Activated T-cell treated with anti-CD3 and anti-CD28 coated beads for 48 hours (primary cell): Measurements from ENCODE around the gene NGEF.

Experiments
- DNase-seq: peaks from one replicate; pipeline ENCODE4 v3.0.0-alpha.2; 2020; ENCODE audit warnings: low read depth

The NGEF gene

GRCh38 chr2:232970051-232970450 lies 43.0 kb downstream of the NGEF start:
- DNase-seq: no peak

GRCh38 chr2:232967474-232967873 lies 45.6 kb downstream of the NGEF start:
- no peak for DNase-seq

DNA sequence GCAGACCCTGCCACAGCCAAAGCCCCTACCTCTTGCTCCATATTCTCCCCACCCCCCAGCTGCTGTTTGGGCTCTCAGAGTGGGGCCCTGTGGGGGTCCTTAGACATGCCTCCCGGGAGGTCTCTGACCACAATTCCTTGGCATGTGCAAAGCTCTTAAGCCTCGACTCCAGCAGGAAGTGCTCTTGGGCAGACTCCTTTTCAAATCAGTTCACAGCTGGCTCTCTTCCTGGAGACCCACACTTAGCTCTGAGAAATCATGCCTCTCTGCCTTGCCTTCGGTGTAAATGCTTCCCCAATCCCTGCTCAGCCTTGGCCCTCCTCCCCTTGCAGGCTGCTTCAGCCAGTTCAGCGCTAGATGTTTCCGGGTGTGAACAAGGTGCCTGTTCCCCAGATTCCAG lies 46.9 kb downstream of the NGEF start:
- no peak for DNase-seq

DNA sequence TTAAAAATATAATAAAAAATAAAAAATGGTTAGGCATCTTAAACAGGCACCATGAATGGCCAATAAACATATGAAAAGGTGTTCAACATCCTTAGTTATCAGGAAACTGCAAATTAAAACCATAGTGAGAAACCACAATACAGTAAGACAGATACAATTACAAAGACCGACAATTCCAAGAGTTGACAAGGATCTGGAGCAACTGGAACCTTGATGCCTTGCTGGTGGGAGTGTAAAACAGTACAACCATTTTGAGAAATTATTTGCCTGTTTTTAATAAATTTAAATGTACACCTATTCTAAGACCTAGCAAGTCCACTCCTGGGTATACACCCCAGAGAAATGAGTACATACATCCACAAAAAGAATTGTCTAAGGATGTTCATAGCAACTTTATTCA lies 49.1 kb downstream of the NGEF start:
- DNase-seq: no peak

GRCh38 chr2:232960862-232961261 lies 52.2 kb downstream of the NGEF start:
- DNase-seq: no peak

GRCh38 chr2:232959139-232959538 lies 53.9 kb downstream of the NGEF start:
- no peak for DNase-seq

DNA sequence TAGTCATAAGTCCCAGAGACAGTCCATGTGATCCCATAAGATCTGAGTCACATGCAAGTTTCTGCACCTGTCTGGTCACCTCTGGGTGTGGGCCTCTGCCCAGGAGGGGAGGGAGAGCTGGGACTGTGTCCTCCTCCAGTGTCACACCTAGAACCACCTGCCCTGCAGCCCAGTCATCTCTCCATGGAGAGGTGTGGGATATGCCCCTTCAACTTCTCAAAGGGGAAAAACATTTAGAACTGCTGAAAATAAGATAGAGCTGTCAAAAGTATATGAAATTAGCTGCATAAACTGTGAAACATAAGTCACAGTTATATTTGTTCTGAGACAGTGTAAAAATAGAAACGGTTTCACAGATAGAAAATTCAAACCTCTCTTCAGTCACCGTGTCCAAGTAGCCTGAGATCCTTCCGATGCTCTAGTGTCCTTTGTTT lies 55.4 kb downstream of the NGEF start:
- no peak for DNase-seq

- DNase-seq: no peak
These were observed 57.2 kb downstream of the NGEF start for GRCh38 chr2:232955856-232956255.

DNA sequence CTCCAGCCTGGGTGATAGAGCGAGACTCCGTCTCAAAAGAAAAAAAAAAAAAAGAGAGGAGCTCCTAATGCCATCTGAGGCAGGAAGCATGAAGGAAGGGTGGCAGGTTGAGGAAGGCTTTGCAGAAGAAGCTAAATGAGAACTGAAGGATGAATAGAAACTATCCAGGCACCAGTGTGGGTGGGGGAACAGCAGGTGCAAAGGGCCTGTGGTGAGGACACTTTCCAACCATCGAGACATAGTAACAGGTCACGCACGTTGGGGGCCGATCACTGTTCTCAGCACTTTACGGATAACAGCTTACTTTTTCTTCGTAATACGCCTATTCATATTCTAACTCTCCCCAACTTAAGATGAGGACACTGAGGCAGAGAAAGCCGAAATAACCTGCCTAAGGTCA lies 58.4 kb downstream of the NGEF start:
- DNase-seq: no peak

GRCh38 chr2:232951891-232952290 lies 61.2 kb downstream of the NGEF start:
- DNase-seq: no peak

GRCh38 chr2:232951181-232951580 lies 61.9 kb downstream of the NGEF start:
- DNase-seq: no peak

GRCh38 chr2:232950751-232951150 lies 62.3 kb downstream of the NGEF start:
- no peak for DNase-seq

DNA sequence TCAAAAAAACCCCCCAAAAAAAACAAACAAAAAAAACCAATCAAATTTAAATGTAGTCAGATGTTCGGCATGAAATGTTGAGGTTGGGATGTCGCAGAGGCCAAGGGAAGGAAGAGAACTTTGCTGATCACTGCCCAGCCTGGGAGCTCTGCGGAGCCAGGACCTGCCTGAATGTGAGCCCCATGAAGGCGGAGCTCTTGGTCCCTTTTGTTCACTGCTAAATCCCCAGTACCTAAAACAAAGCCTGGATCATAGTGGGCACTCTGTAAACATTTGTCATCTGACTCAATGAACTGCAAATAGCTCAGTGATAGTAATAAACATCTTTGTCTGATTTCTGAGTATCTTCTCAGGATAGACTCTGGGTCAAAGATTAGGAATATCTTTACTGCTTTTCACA lies 64.0 kb downstream of the NGEF start:
- DNase-seq: no peak

DNA sequence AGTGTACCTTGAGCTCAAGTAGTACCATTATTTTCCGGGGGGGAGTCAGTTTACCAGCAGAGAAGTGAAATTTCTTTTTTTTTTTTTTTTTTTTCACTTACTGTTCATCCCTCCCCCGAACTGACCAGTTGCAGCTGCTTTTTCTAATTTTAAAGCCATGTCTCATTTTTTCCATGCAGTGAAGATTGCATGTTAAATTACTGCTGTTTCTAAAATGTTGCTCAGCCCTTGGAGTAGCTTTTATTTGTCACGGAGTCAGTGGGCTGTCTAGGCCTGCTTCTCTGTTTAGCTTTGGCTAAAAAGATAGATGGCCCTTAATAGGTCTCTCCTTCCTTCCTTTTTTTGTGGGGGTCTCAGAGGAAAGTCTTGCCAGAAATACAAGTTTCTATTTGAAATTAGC lies 70.2 kb downstream of the NGEF start:
- DNase-seq: no peak

DNA sequence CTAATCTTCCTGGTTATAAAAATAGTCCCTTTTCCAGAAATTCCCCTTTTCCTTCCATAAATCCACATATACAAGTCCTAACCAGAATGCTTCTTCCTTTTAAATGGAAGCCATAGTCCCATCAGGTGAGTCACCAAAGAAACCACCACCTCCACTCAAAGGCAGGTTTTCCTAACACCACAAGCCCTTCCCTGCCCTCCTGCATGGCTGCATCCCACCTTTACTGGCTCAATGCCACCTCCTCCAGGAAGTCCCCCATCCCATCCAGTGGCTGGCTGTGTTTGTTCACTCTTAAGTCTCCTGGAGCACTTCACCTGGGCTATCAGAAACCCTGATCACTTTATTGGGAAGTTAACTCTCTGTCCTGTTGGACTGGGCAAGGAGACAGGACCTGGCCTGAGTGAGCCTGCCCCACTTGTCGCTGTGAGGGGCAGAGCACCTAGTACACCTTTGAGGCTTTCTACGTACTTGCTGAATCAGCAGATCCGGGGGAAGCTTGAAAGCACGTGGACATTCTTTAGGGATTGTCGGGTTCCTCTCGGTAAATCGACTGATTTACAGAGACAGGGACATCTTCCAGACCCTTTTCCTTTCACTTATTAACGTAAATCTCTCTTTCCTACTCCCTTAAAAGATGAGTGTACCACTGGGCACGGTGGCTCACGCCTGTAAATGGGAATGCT lies 71.0 kb downstream of the NGEF start:
- DNase-seq: no peak

DNA sequence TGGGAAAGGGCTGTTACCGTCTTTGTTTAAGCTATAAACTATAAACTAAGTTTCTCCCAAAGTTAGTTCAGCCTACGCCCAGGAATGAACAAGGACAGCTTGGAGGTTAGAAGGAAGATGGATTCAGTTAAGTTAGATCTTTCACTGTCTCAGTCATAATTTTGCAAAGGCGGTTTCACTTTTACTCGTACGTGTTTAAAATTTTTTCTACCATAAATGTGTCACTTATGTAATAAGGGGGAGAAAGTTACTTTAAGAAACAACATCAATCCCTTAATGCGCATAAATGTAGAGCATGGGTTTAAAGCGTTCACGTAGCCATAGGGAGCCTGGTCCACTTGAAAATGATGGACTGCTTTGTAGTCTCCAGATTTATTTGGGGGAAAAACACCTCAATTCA lies 71.7 kb downstream of the NGEF start:
- no peak for DNase-seq

DNA sequence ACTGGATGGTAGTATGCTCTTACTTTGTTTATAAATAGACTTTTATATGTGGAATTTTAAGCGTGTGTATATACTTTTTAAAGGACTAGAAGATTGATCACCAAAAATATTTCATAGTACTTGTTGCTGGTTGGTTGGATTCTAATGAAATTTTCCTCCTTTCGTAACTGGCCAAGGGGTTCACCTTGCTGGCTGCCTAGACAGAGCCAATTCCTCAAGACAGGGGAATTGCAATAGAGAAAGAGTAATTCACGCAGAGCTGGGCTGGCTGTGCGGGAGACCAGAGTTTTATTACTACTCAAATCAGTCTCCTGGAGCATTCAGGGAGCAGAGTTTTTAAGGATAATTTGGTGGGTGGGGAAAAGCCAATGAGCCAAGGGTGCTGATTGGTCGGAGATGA lies 72.3 kb downstream of the NGEF start:
- no peak for DNase-seq

DNA sequence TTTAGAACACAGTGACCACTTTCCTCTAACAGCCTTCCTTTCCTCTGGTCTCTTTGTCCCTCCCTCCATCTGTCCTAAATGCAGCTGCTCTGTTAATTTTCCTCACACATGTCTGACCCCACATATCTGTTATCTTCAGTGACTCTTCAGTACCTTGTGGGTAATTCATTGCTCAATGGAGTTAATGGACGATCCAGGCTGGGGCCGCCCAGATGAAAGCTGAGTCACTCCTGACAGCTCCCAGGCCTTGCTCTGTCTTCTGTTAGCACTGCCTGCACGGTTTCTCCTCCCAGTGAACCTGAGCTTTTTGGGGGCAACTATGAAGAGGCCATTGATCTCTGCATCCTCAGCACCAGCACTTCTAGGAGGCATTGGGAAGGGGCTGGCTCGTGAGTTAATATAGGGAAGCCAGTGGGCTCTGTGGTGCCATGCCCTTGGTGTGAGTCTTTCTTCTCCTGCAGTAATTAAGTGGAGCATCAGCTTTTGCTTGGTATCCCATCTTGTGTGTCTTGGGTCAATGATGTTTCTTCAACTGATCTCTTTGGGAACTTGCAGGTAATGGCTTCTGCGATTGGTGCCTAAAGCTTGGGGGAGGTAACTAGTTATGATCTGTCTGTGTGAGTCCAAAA lies 75.7 kb downstream of the NGEF start:
- no peak for DNase-seq

DNA sequence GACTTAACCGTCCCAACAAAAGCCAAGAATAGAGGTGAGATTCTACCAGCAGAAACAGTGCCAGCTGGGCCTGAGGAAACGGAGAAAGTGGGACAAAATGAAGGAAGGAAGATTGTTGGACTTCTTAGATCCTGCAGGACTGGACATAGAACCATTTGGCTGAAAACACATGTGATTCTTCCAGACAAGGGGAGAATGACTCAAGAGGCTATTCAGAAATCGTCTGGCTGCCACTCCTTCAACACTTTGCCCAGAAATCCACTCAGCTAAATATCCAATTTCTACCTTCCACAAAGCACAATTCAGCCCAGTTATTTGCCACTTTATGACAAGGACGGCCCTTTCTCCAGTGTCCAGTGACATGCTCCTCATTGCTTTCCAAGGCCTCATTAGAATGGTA lies 81.4 kb downstream of the NGEF start:
- no peak for DNase-seq

DNA sequence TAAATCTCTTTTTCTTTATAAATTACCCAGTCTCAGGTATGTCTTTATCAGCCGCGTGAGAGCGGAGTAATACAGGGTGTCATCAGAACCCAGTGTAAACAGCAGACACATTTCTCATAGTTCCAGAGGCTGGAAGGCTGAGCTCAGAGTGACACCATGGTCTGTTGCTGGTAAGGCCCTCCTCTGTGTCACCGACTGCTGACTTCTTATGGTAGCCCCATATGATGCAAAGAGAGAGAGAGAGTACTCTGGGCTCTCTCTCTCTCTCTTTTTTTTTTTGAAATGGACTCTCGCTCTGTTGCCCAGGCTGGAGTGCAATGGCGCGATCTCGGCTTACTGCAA lies 83.0 kb downstream of the NGEF start:
- DNase-seq: no peak

DNA sequence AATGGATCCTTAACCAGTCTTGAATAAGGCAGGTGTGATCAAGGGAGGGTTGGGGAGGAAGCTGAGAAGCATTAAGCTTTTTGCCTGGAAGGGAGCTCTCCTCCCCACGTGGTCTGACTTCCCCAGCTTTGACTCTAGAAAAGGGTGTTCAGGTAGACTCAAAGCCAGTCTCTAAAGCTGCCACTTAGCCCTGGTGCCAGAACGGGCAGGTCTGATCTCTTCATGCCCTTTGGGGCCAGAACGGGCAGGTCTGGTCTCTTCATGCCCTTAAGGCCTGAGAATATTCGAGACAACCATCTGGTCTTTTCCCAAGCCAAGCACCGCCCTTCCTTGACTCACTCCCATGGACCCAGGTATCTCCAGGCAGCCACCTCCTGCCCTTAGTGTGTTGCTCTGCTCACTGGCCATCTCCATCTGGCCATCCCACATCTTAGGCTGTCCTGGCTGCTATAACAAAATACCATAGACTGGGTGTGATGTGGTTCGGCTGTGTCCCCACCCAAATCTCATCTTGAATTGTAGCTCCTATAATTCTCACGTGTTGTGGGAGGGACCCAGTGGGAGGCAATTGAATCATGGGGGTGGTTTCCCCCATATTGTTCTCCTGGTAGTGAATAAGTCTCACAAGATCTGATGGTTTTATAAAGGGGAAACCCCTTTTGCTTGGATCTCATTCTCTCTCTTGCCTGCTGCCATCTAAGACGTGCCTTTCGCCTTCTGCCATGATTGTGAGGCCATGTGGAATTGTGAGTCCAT lies 83.6 kb downstream of the NGEF start:
- no peak for DNase-seq

GRCh38 chr2:232928551-232929302 lies 84.3 kb downstream of the NGEF start:
- no peak for DNase-seq
